Measurements from ENCODE around the gene LRTM2.

LRTM2 gene

DNA sequence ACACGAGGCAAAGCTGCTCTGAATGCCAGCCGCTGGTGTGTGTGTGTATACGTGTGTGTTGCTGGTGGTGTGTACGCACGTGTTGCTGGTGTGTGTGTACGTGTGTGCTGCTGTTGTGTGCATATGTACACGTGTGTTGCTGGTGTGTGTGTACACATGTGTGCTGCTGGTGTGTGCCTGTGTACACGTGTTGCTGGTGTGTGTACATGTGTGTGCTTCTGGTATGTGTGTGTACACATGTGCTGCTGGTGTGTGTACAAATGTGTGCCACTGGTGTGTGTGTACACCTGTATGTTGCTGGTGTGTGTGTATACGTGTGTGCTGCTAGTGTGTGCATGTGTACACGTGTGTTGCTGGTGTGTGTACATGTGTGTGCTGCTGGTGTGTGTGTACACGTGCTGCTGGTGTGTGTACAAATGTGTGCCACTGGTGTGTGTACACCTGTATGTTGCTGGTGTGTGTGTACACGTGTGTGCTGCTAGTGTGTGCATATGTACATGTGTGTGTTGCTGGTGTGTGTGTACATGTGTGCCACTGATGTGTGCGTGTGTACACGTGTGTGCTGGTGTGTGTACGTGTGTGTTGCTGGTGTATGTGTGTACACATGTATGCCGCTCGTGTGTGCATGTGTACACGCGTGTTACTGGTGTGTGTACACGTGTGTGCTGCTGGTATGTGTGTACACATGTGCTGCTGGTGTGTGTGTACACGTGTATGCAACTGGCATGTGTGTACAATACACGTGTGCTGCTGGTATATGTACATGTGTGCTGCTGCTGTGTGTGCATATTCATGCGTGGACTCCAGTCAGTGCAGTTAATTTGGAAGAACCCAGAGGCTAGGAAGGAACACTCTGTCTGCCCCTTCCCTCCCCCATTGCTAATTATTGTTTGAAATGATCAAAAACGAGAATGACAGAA lies 50.9 kb downstream of the LRTM2 start:
- DNase-seq, result no peak

DNA sequence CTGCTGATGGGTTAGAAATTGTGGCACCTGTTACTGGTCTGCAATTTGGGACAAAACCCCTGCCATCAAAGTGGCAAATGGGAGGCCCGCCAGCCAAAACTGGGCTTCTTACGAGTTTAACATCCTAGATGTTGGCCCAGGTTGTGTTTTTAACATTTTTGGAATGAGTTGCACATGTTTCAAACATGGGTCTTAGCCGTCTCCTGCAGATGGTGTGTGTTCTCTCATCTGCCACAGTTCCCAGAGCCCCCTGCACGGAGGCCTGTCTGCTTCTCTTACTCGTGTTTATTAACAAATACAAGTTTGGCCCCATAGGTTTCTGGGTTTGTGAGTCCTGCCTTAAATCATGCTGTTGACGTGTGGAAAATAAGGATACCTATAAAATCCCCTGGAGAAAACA lies 51.6 kb downstream of the LRTM2 start:
- DNase-seq, result no peak

DNA sequence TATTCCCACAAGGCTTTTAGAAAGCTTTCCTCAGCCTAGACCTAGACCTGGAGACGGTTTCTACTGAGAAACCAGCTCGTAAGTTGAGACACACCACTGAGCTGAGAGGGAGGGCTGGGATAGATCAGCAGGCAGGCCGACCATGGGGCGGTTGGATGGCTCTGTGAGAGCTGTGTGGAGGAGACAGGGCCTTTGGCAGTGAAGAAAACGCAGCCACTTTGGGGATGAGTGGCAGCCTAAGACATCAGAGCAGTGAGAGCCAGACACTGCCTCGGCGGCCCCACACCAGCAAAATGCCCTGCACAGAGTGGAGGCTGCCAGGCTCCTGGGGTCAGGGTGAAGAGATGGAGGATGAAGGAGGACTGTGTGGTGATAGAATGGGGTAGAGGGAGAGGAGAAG lies 52.1 kb downstream of the LRTM2 start:
- DNase-seq, result no peak

DNA sequence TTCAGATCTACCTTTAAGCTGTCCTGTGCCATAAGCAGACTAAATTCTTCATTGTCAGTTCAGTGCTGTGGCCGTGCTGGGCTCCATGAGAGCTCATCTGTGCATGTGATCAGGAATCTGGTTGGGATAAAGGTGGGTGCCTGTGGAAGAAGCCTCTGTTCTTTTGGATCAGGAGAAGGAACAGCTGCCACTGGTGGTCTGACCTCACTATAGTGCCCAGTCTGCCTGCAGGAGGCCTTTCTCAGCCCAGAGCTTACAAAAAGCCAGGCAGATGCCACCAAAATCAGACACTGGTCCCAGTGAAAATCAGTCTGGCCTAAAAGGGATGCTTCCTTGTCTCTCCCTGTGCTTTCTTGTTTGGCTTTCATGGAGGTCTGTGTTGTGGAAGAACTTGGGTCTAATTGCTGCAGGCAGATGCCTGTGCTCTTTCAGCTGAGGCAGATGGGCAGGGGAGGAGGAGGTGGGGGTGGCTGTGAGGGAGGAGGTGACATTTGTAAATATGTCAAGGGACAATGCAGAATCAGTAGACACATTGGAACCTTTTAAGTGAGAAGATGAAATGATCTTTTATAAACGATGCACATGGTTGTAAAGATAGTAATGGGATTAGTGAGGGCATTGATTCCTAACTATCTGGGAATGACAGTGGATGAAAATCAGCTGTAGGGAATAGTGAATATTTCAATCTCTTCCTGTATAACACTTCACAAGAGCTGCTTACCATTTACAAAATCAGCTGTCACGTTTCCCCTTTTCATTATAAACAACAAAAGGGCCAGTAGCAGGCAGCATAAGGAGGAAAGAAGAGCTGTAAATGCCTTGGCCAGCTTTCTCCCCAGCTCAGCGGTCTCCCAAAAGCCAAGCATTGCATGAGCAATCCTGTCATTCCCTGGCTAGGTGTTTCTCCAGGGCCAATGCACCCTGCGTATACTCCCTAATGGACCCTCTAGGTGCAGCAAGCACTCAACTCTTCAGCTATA lies 53.5 kb downstream of the LRTM2 start:
- DNase-seq, result no peak

DNA sequence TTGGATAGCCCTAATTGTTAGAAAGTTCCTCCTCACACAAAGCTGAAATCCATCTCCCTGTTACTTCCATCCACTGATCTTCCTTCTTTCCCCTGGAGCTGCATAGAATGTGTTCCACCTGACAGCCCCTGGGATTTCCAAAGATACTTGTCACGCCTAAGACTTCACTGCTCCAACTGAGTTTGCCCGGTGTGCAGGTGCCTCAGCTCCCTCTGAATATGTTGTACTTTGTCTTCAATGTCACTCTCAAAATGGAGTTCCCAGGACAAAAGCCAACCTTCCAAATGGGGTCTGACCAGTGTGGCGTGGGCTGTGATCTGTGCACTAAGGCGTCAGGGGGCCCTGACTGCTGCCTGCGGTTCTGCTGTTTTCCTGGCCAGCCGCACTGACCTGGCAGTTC lies 55.2 kb downstream of the LRTM2 start:
- no peak for DNase-seq

DNA sequence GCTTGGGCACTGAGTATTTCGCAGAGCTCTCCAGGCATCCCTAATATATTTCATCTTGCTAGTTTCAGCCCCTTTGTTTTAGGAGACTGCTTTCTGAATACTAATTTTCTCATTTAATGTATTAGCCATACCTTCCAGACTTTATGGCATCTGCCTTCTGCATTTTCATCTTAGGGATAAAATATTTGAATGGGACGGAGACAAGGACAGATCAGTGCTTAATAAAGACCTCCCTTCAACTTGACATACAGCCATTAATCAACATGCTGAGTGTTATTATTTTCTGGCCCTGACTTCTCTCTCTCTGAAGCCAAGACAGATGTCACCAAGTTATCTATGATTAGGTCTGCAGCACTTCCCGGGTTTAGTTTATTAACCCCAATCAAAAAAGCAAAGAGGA lies 55.7 kb downstream of the LRTM2 start:
- DNase-seq, result no peak

DNA sequence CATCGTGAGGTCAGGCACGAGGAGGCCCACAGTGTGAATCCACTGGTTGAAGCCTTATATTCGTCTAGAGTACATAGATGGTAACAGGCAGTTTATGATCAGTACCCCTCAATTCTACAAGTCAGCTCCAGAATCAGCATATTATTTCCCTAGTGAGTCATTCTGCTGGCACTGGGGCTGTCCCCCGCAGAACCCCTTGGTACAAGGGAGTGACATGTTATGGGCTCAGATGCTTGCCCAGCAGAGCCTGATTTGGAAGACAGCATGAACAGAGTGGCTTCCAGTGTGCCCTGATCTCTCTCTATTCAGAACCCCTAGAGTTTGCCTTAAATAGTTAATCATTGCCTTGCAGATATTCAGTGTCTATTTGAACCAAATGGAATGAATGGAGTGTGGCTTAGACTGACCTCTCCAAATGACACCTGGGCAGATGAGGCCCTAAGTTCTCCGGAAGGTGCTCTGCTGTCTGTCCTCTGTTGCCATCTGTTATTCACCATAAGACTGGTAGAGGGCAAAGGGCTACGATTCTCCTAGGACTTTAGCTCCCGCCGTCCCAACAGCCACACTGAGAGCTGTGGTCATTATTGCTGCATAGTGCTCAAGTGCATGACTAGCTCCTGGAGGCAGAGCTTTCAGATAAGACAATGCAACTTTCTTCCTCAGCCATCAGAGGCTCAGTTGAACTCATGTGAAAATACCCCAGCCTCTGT lies 57.0 kb downstream of the LRTM2 start:
- no peak for DNase-seq

DNA sequence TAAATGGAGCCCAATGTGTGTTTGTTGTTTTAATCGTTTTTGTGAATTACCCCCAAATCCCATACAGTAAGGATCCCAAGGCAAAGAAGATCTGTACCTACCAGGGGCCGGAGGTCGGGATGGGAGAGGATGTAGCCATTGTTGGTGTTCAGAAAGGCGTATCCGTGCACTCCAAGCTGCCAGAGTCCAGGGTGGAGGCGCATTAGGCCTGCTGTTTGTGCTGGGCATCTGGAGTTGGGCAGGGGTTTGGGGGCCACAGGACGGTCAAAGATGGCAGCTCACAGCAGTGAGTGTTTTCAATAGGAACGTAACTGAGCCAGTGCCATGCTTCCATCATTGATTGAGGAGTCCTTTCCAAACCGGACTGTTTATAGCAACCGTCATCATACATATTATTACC lies 57.8 kb downstream of the LRTM2 start:
- DNase-seq, result no peak

DNA sequence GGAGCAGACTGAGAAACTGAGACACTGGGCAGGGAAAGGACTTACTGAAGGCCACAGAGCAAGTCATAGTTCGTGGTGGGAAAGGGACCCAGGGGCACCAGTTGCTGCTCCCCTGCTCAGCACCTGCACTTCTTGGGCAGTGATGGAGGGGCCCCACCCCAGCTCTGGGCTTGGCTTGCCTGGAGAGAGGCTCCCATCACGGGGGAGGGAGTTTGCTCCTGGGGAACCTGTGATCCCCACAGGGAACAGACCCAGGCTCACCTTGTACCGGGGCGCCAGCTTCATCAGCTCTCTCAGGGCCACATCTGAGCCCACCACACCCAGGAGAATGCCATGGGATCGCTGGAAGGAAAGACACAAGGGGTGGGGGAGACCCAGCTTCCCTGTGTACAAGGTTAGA lies 58.3 kb downstream of the LRTM2 start:
- no peak for DNase-seq

DNA sequence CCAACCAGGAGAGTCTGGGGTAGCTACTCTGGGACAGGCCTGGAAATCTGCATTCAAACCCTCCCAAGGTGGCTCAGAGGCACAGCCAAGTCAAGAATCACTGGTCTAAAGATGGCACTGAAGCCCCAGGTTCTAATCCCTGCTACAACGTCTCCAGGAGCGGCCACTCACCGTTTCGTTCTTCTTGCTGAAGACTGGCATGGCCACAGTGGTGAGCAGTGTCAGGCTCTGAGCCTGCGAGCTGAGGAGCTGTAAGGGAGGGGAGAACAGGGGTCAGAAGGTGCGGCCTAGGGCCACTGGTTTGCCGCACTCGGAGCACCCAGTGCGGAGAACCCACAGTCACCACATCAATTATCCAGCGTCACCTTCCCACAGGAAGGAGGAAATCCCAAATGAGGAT lies 59.3 kb downstream of the LRTM2 start:
- no peak for DNase-seq

DNA sequence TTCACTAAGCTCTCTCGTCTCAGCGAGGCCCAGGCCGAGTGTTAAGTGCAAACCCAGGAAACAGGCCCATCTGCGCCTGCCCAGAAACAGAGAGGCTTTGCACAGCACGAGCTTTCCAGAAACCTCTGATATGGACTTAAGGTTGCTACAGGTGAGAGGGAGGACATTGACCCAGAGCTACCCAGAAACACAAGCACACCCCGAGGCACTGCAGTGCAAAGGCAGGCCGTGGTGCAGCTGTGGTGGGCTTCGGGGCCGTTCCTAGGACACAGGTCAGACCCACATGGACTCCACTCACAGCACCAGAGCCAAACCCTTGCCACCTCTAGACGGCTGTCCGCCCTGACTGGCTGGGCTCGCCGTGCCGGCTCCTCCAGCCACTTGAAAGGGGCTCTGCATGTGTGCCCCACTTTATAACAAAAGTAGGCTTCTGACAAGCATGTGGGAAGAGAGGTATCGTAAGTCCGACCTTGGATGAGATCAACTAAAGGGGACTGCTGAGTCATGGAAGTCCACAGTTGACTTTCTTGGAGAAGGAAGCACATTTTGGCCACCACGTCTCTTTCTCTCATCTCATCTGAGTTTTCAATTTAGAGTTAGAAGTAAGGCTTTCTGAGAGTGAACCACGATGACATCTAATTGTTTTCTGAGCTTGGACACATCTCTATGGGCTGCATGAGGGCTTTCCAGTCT lies 59.9 kb downstream of the LRTM2 start:
- no peak for DNase-seq

DNA sequence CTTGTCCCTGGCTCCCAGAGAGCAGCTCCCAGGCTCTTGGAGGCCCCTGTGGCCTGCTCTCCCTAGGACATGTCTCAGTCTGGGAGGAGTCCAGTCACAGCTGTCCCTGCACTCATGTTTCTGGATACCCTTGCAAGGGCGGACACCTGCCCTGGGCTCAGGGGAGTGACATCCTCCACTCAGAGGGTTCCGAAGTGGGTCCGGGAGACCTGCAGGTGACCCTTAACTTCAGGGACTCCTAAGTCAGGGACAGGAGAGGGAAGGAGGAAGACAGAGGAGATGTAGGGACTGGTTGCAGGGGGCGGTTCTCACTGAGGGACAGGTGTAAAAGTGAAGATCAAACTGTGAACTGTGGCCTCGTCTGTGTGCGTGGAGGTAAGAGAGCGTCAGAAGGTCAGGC lies 60.5 kb downstream of the LRTM2 start:
- no peak for DNase-seq

DNA sequence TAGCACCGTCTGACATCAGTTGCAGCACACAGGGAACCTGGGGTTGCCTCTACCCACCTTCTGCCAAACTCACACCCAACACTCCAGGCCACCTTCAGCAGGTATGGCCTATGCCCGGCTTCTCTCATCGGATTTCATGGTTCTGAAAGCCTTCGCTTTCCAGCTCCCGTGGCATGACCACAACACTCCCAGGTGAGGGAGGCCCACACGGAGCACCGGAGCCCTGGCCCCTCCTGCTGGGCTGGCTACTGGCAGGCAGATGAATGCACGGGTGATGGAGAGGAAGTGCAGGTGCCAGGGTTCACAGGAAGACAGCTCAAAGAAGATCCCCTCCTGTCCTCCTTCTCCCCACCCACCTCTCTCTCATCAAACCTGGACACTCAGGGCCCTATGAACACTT lies 60.9 kb downstream of the LRTM2 start:
- no peak for DNase-seq

DNA sequence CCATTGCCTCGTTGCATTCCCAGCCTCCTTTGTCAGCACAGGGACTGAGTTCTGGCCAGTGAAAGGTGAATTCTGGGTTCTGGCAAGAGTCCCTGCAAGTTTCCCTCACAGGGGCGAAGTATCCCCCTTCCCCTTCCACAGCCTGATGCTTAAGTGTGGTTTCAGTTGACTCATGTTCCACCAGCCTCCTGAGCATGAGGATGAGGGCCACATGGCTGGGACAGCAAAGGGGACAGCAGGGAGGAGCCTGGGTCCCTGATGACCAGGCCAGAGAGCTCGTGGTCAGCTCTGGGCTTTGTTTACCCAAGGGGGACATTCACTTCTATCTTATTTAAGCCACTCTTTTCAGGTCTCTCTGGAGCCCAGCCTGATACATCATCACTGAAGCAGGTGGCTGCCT lies 61.6 kb downstream of the LRTM2 start:
- DNase-seq, result no peak

DNA sequence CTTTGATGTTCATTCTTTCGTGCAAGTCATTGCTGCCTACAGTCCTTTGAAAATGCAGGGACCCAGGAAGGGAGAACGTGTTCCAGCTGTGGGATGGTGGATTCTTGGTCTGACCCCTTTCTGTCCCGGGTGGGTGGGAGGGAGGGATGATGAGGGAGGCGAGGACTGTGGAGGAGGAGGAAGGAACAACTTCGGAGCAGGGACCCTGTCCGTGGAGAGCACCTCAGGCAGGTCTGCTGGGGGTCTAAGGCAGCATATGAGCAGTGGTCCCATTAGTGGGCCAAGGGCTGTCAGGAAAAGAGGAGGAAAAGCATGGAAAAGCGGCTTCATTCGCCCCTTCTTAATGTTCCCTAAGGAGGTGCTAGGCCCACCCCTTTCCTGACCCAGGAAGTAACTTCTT lies 62.0 kb downstream of the LRTM2 start:
- no peak for DNase-seq

DNA sequence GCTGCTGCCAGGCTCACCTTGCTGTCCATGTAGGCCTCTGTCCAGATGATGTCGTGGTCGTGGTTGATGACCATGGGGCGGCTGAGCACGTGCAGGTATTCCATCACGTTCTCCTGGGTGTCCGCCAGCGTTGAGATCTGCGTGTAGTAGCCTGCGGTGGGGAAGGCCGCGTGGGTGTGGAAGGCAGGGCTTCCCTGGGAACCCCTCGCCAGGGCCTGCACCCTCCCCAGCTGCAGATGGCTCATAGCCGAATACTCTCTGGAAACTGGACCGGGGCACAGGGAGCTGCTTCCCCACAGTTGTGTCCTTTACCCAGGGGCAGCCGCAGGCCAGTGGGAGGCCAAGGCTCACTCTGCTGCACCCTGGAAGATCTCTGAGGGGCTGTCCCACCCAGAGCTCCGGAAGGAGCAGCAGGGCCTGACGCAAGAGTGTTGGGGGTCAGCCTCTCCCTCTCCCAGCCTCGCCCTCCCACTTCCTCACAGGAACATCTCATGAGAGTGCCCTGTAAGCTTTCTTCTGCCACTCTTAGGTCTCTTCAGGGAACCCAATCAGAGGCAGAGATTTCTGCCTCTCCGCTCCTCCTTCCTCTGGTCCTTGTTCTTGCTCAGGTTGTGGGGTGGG lies 62.6 kb downstream of the LRTM2 start:
- DNase-seq, result no peak

DNA sequence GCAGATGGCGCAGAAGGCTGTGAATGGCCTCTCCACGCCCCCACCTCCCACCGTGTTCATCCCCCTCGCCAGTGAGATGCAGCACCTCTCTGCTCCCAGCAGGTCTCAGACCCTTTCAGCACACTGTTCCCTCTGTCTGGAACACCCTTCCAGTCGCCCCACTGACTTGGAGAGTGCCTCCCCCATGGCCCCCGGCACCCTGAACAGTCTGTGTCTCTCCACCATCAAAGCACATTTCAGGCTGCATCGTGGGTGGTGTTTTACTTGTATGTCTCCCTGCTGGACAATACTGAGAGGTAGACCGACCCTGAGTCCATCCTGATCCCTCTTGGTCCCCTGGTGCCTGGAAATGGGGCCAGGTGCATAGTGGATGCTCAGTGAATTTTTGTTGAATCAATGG lies 63.1 kb downstream of the LRTM2 start:
- no peak for DNase-seq

DNA sequence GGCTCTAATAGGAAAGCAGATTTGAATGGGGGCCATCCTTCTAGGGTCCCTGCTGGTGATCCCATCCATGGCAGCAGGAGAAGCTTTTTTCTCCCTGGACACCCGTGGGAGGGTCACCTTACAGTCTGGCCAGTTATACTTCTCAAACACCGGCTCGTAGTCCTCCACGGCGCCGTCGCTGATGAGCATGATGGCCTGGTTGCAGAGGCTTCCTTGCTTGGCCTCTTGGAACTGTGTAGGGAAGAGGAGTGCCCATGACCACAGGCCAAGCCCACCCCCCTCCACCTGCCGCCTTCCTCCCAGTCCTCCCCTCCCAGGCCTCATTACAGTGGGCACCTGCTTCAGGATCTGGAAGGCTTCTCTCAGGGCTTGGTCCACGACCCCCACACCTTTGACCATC lies 64.3 kb downstream of the LRTM2 start:
- no peak for DNase-seq

DNA sequence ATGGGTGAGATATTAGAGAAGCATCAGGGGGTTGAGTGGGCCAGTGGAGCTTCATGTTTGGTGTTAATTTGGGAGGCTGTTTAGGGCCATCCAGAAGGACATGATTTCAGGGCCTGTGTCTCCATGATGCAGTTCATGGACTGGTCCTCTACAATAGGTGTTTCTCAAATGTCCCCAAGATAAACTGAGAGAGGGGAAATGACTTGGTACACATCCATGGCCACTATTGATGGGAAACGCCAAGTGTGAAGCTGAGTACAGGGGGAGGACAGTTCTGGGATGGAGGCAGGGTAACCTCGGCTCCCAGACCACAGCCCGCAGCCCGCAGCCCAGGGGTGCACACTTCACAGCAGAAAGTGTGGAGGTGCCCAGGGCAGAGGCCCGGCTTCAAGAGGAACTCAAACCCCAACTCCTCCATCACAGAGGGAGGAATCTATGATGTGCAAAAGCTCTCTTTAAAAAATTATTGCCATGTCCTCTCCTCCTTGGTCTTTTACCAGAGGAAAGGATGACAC lies 64.8 kb downstream of the LRTM2 start:
- no peak for DNase-seq

DNA sequence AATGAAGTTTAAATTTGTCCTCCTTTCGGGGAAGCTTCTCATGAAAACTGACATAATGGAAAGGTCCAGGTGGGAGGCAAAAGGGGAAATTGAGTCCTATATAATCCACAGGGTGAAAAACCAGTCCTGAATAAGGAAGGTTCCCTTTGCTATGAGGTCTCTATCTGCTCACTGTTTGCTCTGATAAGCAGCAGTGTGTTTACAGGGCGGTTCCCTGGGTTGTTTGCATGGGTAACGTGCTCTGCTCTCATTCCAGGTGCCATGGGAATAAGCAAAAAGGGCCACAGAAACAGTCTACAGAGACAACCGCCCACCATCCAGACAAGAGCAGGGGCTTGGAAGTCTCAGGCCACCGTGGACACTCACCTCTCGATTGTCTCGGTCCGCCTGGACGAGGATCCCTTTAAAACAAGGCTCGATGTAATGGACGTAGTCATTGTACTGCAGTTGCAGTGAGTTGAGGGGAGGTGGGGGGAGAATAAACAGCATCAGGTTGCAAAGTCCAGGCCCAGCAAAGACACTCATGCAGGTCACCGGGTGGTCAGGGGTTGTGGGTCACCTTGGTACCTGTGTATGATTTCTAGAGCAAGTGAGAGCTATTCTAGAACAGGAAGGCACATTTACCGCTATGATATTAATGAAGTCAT lies 65.4 kb downstream of the LRTM2 start:
- DNase-seq, result no peak

Measured in CD4-positive, alpha-beta T cell treated with Interleukin-6 for 4 hours (primary cell).